Measurements from ENCODE around the gene OVCH1. TPM values are rescaled to one million over a fixed set of nuclear protein-coding genes. Genes with fewer than 3 reads are reported as not detected.

The OVCH1 gene
- polyA plus RNA-seq, 1 of the 3 experiments (the other 2 are of a cell fraction) = not detected

- H3K4me3 ChIP-seq (ENCODE audit: low read depth in 2 of 2, low read length in 1 of 2) = no peak overlapping the region
- ChIA-PET CTCF (interaction anchor here (2.1 to 2.2 kb wide), 2 partner anchors 9 to 11 kb away, joined by 5 to 7 read pairs; no protein-coding TSS in a partner anchor), POLR2A (no interaction called here)
- DNase-seq = no peak
- no peaks in the 10 kb centered on the region for H3K9me2 ChIP-seq
- H3K79me2 ChIP-seq (ENCODE audit: insufficient read depth) = no peaks in the 10 kb centered on the region
- no peak overlapping the region for H3K27ac ChIP-seq (ENCODE audit: low read depth in 2 of 2, low read length in 1 of 2)
- H3K9ac ChIP-seq = no peak overlapping the region
- no peaks in the 10 kb centered on the region for H3K4me1 ChIP-seq (ENCODE audit: control insufficient read depth in 1 of 2, insufficient read depth in 2 of 2, low read depth in 1 of 2, low read length in 1 of 2)
- TF ChIP-seq ZBTB33 (IDR thresholded peaks at IDR 0.05; ENCODE audit: borderline replicate concordance, low read depth) (no peak), POLR2AphosphoS5 (IDR thresholded peaks at IDR 0.05; ENCODE audit: low read depth, low read length) (no peak), ELF1 (IDR thresholded peaks at IDR 0.05) (no peak), SIN3A (IDR thresholded peaks at IDR 0.05; ENCODE audit: borderline replicate concordance, low read depth, low read length) (no peak), FOXM1 (IDR thresholded peaks at IDR 0.05; ENCODE audit: low read depth) (no peak), RXRA (IDR thresholded peaks at IDR 0.05; ENCODE audit: borderline replicate concordance, low read depth) (no peak), MEF2A (IDR thresholded peaks at IDR 0.05; ENCODE audit: borderline replicate concordance, low read depth) (no peak), CHD2 (IDR thresholded peaks at IDR 0.05; ENCODE audit: low read length, partially characterized antibody) (no peak), TEAD4 (IDR thresholded peaks at IDR 0.05; ENCODE audit: borderline replicate concordance, insufficient read depth) (no peak), MXI1 (IDR thresholded peaks at IDR 0.05; ENCODE audit: low read depth, low read length) (no peak), RAD21 (IDR thresholded peaks at IDR 0.05; ENCODE audit: low read length) (no peak), RCOR1 (IDR thresholded peaks at IDR 0.05; ENCODE audit: low read length) (no peak), PBX3 (IDR thresholded peaks at IDR 0.05) (no peak), SMC3 (IDR thresholded peaks at IDR 0.05; ENCODE audit: low read depth, low read length) (no peak), EZH2phosphoT487 (IDR thresholded peaks at IDR 0.05; ENCODE audit: borderline replicate concordance, low read depth) (no peak)
- TF ChIP-seq, protein P1, sequence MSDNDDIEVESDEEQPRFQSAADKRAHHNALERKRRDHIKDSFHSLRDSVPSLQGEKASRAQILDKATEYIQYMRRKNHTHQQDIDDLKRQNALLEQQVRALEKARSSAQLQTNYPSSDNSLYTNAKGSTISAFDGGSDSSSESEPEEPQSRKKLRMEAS (IDR thresholded peaks at IDR 0.05; ENCODE audit: low read depth) = no peak
- TF ChIP-seq, protein P2, sequence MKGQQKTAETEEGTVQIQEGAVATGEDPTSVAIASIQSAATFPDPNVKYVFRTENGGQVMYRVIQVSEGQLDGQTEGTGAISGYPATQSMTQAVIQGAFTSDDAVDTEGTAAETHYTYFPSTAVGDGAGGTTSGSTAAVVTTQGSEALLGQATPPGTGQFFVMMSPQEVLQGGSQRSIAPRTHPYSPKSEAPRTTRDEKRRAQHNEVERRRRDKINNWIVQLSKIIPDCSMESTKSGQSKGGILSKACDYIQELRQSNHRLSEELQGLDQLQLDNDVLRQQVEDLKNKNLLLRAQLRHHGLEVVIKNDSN (IDR thresholded peaks at IDR 0.05; ENCODE audit: borderline replicate concordance, low read depth) = no peak
- TF ChIP-seq, protein P3, sequence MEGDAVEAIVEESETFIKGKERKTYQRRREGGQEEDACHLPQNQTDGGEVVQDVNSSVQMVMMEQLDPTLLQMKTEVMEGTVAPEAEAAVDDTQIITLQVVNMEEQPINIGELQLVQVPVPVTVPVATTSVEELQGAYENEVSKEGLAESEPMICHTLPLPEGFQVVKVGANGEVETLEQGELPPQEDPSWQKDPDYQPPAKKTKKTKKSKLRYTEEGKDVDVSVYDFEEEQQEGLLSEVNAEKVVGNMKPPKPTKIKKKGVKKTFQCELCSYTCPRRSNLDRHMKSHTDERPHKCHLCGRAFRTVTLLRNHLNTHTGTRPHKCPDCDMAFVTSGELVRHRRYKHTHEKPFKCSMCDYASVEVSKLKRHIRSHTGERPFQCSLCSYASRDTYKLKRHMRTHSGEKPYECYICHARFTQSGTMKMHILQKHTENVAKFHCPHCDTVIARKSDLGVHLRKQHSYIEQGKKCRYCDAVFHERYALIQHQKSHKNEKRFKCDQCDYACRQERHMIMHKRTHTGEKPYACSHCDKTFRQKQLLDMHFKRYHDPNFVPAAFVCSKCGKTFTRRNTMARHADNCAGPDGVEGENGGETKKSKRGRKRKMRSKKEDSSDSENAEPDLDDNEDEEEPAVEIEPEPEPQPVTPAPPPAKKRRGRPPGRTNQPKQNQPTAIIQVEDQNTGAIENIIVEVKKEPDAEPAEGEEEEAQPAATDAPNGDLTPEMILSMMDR (IDR thresholded peaks at IDR 0.05) = no peak
- 56% methylated on average over 6 of the region's 6 CpGs for WGBS (ENCODE audit: low lambda C conversion rate)
- H3K4me2 ChIP-seq = no peak overlapping the region
- no peaks in the 10 kb centered on the region for H3F3A ChIP-seq (replicated peaks; ENCODE audit: insufficient read depth)
- no peak overlapping the region for H2AFZ ChIP-seq (ENCODE audit: low read depth)
- H3K27me3 ChIP-seq (ENCODE audit: insufficient read depth) = no peaks in the 10 kb centered on the region; the same call in 1 of the 2 replicates
- no peaks in the 10 kb centered on the region for H3K36me3 ChIP-seq (replicated peaks in 1 of 2; ENCODE audit: control insufficient read depth in 1 of 2, insufficient read depth in 2 of 2, low read length in 1 of 2)
- H3K9me3 ChIP-seq = no peaks in the 10 kb centered on the region
- no peaks in the 10 kb centered on the region for H4K20me1 ChIP-seq (ENCODE audit: insufficient read depth)
Measured at GRCh38 chr12:29510591-29511185, 13.2 kb upstream of the OVCH1 start.

Data from SK-N-SH (cell line).